Mucosa of descending colon (tissue), 3 donors: ENCODE data around the gene IGSF9B. TPM values are rescaled to one million over a fixed set of nuclear protein-coding genes. Genes with fewer than 3 reads are reported as not detected.

ENCODE experiments used
- ATAC-seq: fragments of 200-7000 bp; cut with Tn5 transposase; one replicate; pipeline ENCODE4 v1.9.1; 2020; ENCODE audit warnings: mild to moderate bottlenecking, moderate library complexity
- DNase-seq, 3 donors: peaks; one replicate each; pipeline ENCODE4 v3.0.0-alpha.2; 2020
- H3K36me3 ChIP-seq: fragments of 200-600 bp; one replicate; pipeline ENCODE4 v1.8.0; 2021; ENCODE audit warnings: low read depth, mild to moderate bottlenecking
- H3K4me1 ChIP-seq: fragments of 200-600 bp; one replicate; pipeline ENCODE4 v1.8.0; 2021; ENCODE audit warnings: low read depth, mild to moderate bottlenecking
- H3K4me3 ChIP-seq: fragments of 200-600 bp; one replicate; pipeline ENCODE4 v1.8.0; 2021; ENCODE audit warnings: mild to moderate bottlenecking
- H3K9me3 ChIP-seq: fragments of 200-600 bp; one replicate; pipeline ENCODE4 v1.8.0; 2021; ENCODE audit warnings: mild to moderate bottlenecking
- intact Hi-C, 2 donors: fragments of 100-400 bp; cut with DNase I in 1 of 2; cut with micrococcal nuclease in 1 of 2; formaldehyde crosslinking; loops; one replicate each; pipeline versions ENCODE4 v1.11.0 to v1.11.1; 2022; cut with DNase I, micrococcal nuclease
- total RNA-seq, 3 donors: library from RNA; stranded (reverse); fragmentation: NEBNext Ultra II Directional in 2 of 3; extraction: Animal tissue kit (Norgen Biotek cat#: 25700) in 2 of 3; gene quantifications; one replicate each; pipeline versions ENCODE4 v1.2.1 to v1.2.4, GENCODE V29; 2021 to 2023
- TF ChIP-seq, protein P1 (sequence below): fragments of 200-600 bp; IDR thresholded peaks from one replicate; pipeline ENCODE4 v1.8.0; 2022; ENCODE audit warnings: antibody characterized with exemption, mild to moderate bottlenecking
- donor health status: DM: no; HTN: no; CAD: no; lungs with moderate emphysema.
- donor health status: DM: no; HTN: no; CAD: no.
- donor health status: DM: no; HTN: yes; CAD: no.

The IGSF9B gene
- total RNA-seq, 3 donors from 2014 or later = 5.2 to 42.6 (median 5.8) TPM

DNA sequence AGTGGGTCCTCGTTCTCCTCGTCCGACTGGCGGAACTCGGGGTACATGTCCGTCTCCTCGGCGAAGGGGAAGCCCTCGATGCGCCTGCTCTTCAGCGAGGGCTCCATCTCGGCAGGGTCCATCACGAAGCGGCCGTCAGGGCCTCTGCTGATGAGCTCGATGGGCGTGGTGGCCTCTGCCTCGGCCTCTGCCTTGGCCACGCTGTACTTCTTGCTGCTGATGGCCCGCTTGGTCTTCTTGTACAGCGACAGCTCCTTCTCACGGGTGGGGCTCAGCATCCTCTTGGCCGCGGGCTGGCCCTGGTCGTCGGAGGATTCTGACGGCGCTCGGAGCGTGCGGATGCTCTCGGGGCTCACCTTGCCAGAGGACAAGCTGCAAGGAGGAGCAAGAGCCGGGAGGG lies 35.7 kb downstream of the IGSF9B start:
- TF ChIP-seq, protein P1, sequence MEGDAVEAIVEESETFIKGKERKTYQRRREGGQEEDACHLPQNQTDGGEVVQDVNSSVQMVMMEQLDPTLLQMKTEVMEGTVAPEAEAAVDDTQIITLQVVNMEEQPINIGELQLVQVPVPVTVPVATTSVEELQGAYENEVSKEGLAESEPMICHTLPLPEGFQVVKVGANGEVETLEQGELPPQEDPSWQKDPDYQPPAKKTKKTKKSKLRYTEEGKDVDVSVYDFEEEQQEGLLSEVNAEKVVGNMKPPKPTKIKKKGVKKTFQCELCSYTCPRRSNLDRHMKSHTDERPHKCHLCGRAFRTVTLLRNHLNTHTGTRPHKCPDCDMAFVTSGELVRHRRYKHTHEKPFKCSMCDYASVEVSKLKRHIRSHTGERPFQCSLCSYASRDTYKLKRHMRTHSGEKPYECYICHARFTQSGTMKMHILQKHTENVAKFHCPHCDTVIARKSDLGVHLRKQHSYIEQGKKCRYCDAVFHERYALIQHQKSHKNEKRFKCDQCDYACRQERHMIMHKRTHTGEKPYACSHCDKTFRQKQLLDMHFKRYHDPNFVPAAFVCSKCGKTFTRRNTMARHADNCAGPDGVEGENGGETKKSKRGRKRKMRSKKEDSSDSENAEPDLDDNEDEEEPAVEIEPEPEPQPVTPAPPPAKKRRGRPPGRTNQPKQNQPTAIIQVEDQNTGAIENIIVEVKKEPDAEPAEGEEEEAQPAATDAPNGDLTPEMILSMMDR = no peak
- Histone ChIP-seq H3K9me3 (no peaks in the 10 kb centered on the region), H3K36me3 (no peaks in the 10 kb centered on the region), H3K4me3 (no peak overlapping the region), H3K4me1 (peaks cover 2% of the 10 kb centered on the region)
- ATAC-seq (no peak), DNase-seq (no peak)
- intact Hi-C loops = no loop called here

DNA sequence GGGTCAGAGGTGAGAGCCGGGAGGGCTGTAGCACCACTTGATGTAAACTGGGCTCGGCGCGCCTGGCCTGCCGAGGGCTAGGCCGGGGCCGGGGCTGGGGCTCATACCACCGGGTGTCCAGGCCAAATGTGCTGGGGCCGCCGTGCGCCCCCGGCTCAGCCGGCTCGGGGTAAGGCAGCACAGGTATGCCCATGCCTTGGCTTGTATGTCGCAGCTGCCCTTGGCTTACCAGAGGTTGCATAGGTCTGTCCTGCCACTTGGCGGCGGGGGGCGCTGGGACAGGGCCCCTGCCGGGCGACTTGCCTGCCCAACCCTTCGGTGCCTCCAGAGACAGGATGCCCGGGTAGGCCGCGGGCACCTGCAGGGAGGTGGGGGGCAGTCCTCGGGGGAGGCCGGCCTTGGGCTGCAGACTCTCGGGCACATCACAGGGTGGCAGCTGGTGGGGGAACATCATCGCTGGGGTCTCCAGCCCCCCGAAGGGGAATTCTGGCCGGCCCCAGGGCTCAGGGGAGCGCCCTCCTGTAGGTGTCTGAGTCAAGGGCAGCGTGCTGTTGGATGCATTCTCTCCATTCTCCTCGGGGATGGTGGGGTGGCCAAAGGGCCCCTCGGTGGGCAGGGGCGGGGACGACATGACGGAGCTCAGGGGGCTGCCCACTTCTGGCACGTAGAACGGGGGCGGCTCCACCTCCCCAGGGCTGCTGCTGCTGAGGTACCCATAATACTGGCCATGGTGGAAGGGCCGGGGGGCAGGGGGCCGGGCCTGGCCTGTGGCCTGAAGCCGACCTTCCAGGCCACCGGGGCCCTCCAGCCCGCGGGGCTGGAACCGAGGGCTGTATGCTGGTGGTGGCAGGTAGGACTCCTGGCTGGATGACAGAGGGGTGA lies 36.4 kb downstream of the IGSF9B start:
- H3K4me1 ChIP-seq = peaks cover 2% of the 10 kb centered on the region
- no peaks in the 10 kb centered on the region for H3K9me3 ChIP-seq
- ATAC-seq (no peak), DNase-seq (no peak)
- intact Hi-C loops = no loop called here
- no peaks in the 10 kb centered on the region for H3K36me3 ChIP-seq
- no peak overlapping the region for H3K4me3 ChIP-seq
- TF ChIP-seq, protein P1 = no peak

DNA sequence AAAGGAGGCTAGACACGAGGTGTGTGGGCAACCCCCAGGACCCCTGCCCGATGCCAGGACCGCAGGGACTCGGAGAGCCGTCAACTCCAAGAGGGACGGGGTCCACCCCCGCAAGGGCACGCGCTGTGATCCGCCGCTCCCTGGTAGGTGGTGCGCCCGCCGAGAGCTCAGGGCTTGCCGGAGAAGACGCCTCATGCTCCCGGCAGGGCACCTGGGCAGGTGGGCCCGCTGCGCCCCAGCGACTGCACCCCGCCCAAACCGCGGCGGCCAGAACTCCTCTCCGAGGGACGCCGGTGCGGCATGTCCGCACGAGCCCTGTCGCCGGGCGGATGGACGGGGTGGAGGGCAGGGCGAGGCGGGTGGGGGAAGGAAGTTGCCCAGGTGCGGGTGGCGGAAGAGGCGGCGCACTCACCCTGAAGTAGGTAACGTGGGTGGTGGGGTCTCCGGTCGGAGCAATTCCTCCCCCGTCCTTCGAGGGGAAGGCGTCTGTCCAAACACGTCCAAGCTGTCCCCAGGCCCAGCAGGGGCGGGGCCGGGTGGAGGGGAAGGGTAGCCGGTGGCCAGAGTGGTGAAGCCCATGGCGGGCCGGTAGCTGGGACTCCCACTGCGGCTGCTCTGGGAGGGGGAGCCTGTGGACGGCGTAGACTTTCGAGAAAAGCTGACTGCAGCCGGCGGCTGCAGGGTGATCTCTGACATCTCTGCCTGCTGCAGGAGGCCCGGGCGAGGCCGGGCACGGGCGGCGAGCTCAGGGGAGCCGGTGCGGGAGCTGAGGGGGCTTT lies 37.2 kb downstream of the IGSF9B start:
- no peak for DNase-seq

DNA sequence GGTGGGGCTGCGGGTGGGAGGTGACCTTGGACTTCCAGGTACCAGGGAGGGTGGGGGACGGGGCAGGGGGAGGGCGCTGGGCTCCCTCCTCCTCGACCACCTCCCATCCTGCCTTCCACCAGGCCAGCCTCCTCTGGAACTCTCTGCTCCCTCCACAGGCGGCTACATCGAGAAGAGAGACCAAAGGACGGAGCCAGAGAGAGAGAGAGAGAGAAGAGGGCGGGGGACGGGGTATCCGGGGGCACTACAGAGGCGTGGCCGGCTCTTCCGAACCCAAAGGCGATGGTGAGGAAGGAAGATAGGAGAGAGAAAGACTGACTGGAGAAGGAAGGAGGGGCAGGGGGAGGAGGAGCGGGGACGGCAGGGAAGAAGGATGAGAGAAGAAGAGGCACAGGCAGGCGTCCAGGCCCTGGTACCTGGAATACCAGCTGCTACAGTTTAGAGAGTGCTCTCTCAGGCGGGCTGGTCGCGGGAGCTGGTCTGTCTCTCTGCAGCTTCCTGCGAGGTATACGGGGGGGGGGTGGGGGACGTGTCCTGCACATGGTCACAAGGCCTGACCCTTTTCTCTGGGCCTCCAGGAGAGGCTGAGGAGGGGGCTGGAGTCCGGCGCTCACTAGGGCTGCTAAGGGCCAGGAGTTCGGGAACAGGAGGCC lies 38.0 kb downstream of the IGSF9B start:
- no peaks in the 10 kb centered on the region for H3K9me3 ChIP-seq
- peaks cover 2% of the 10 kb centered on the region for H3K4me1 ChIP-seq
- no peak overlapping the region for H3K4me3 ChIP-seq
- intact Hi-C loops = no loop called here
- DNase-seq = no peak
- TF ChIP-seq, protein P1 = no peak
- peak; percentile 3 for ATAC-seq
- no peaks in the 10 kb centered on the region for H3K36me3 ChIP-seq

More for the DNA sequence above, 37.2 kb downstream of the IGSF9B start:
- Histone ChIP-seq H3K4me1 (peaks cover 2% of the 10 kb centered on the region), H3K9me3 (no peaks in the 10 kb centered on the region), H3K4me3 (no peak overlapping the region), H3K36me3 (no peaks in the 10 kb centered on the region)
- intact Hi-C loops = no loop called here
- peak; percentile 34 for ATAC-seq
- TF ChIP-seq, protein P1 = no peak

DNA sequence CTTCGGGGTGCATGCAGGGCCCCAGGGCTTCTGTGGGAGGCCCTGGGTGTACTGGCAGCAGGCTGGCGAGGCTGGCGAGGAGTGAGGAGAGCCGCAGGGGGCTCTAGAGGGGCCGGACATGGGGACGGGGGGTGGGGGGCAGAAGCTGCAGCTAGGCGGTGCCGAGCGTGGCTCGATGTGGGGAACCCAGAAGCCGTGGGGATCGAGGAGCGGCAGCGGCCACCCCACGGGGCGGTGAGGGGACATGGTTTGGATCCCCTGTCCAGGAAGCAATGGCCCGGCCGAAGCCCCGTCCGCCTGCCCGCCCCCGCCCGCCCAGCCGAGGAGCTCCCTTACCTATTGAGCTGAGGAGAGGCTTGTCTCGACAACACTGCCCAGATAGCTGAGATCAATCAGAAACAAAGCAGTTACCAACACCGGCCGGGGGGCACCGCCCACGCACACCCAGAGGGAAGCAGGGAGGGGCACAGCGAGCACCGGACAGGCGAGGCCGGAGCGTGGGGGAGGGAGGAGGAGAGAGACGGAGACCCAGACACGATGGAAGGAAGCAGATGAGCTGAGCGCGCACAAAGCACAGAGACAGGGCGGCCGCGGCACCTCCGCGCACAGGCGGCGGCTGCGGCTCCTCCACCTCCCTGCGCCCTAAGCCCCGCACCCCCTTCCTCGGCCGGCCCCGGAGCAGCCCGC lies 38.7 kb downstream of the IGSF9B start:
- intact Hi-C loops = no loop called here
- peak; percentile 11 for ATAC-seq

More for the DNA sequence above, 38.7 kb downstream of the IGSF9B start:
- TF ChIP-seq, protein P1 = no peak
- no peak for DNase-seq
- Histone ChIP-seq H3K4me3 (no peak overlapping the region), H3K36me3 (no peaks in the 10 kb centered on the region), H3K4me1 (peaks cover 2% of the 10 kb centered on the region), H3K9me3 (no peaks in the 10 kb centered on the region)
